Activated CD8-positive, alpha-beta memory T cell treated with anti-CD3 and anti-CD28 coated beads for 36 hours (primary cell): Measurements from ENCODE around the gene CNTRL. TPM values are rescaled to one million over a fixed set of nuclear protein-coding genes. Genes with fewer than 3 reads are reported as not detected.
"Not testable (repeated sequence)": the region's sequence is repeated elsewhere in the genome, so short reads cannot be mapped to it uniquely, and the experiment has no call there.

Source experiments
- CTCF ChIA-PET: fragments of 350-600 bp; sonication (Branson Sonifier 250); formaldehyde crosslinking; loops from one replicate; lab custom pipeline; 2021; ENCODE audit warnings: antibody characterized with exemption; lab: Charles Lee
- POLR2A ChIA-PET: fragments of 350-600 bp; sonication (Branson Sonifier 250); formaldehyde crosslinking; loops from one replicate; lab custom pipeline; 2021; ENCODE audit warnings: antibody characterized with exemption; lab: Charles Lee
- total RNA-seq, 2 experiments: library from RNA; stranded (reverse); gene quantifications; one replicate each; pipeline ENCODE4 v1.2.3, GENCODE V29; 2021

CNTRL gene
- total RNA-seq, 2 experiments from 2014 or later, result 57.0 to 59.0 TPM

- POLR2A ChIA-PET, result no interaction called here
- CTCF ChIA-PET, result interaction anchor here (1.6 kb wide), 1 partner anchor 203 kb away, joined by 4 read pairs; no protein-coding TSS in a partner anchor
These were observed 47.7 kb downstream of the CNTRL start for GRCh38 chr9:121122246-121123032.

DNA sequence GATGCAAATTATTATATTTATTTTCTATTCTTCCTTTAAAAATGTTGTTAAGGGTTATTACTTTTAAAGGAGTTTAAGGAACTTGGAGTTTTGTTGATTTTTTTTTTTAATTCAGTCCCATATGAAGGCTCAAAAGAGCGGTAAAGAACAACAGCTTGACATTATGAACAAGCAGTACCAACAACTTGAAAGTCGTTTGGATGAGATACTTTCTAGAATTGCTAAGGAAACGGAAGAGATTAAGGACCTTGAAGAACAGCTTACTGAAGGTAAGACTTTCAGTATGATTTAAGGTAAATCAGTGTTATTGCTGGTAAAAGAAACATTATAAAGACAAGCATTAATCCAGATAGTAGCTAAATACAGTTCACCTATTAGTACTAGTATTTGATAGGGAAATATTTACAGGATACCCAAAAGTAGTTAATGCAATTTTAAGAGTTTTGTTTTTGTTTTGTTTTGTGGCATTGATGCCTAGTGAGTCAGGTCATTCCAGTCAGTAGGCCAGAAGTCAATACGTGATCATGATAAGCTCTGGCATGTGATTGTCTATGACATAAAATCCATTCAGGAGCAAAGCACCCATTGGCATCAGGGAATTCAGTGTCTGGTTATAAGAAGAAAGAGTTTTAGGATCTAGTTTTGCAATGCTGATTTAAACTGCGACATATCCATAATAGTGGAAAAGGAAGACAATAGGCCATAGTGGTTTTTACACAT lies 49.2 kb downstream of the CNTRL start:
- POLR2A ChIA-PET, result interaction anchor here (0.7 kb wide), 1 partner anchor 58 kb away, joined by 4 read pairs; no protein-coding TSS in a partner anchor
- CTCF ChIA-PET, result no interaction called here

DNA sequence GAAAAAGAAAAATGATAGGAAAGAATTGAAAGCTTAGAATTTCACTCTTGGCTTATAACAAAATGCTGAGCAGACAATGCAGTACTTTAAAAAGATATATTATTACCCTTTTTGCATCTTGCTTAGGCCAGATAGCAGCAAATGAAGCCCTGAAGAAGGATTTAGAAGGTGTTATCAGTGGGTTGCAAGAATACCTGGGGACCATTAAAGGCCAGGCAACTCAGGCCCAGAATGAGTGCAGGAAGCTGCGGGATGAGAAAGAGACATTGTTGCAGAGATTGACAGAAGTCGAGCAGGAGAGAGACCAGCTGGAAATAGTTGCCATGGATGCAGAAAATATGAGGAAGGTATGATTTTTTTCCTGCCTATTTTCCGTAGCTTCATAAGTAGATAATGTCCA lies 50.8 kb downstream of the CNTRL start:
- ChIA-PET CTCF (no interaction called here), POLR2A (no interaction called here)

GRCh38 chr9:121129384-121129783 lies 54.6 kb downstream of the CNTRL start:
- CTCF ChIA-PET, result not testable (repeated sequence)

GRCh38 chr9:121133104-121133816 lies 58.5 kb downstream of the CNTRL start:
- POLR2A ChIA-PET, result no interaction called here

More at GRCh38 chr9:121129384-121129783, 54.6 kb downstream of the CNTRL start:
- POLR2A ChIA-PET, result not testable (repeated sequence)

DNA sequence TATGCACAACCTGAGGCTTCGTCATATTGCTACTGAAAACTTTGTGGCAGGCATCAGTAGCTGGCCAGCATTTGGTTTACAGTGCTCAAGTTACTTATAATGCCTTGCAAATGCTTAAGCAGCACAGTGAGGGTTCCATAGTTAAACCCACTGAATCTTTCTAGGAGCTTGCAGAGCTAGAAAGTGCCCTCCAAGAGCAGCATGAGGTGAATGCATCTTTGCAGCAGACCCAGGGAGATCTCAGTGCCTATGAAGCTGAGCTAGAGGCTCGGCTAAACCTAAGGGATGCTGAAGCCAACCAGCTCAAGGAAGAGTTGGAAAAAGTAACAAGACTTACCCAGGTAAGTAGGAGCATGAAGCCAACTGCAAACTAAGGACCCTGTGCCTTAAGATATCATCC lies 60.9 kb downstream of the CNTRL start:
- ChIA-PET CTCF (no interaction called here), POLR2A (no interaction called here)

More at GRCh38 chr9:121133104-121133816, 58.5 kb downstream of the CNTRL start:
- CTCF ChIA-PET, result no interaction called here

DNA sequence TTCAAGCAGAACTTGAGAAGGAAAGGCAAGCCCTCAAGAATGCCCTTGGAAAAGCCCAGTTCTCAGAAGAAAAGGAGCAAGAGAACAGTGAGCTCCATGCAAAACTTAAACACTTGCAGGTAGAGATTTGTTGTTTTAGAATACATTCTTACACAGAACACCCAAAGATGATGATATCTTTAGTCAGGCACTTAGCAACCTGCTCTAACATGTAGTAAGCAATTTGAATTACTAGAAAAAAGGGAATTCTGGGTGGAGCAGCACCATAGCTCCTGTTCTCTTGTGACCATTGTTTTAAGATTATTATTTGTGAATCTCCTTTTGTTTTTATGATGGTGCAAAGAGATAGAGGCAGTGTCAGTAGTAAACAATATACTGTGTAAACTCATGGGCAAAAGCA lies 63.8 kb downstream of the CNTRL start:
- POLR2A ChIA-PET, result no interaction called here
- CTCF ChIA-PET, result interaction anchor here (0.9 kb wide), 1 partner anchor 32 kb away, joined by 3 read pairs; no protein-coding TSS in a partner anchor

GRCh38 chr9:121138973-121139372 lies 64.2 kb downstream of the CNTRL start:
- POLR2A ChIA-PET, result no interaction called here
- CTCF ChIA-PET, result interaction anchor here (0.9 kb wide), 1 partner anchor 32 kb away, joined by 3 read pairs; no protein-coding TSS in a partner anchor

DNA sequence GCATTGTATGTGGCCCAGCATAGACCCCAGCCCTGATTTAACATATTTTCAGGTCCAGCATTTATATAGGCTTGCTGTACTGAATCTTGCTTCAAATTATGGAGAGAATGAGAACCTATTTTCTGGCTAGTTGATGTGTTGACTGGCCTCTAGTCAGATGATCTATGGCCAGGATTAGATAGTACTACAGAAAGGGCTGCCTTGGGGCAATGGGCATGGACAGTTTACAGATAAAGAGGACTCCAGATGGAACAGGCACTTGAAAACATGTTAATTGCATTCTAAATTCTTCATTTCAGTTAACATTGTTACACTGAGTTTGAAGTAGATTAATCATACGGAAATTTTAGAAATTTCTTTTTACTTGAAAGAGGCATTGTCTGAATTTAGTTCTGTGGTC lies 65.4 kb downstream of the CNTRL start:
- ChIA-PET CTCF (no interaction called here), POLR2A (no interaction called here)

- CTCF ChIA-PET, result no interaction called here
- POLR2A ChIA-PET, result no interaction called here
These were observed 66.6 kb downstream of the CNTRL start for GRCh38 chr9:121141306-121141705.

GRCh38 chr9:121141706-121142105 lies 67.0 kb downstream of the CNTRL start:
- POLR2A ChIA-PET, result no interaction called here
- CTCF ChIA-PET, result no interaction called here

DNA sequence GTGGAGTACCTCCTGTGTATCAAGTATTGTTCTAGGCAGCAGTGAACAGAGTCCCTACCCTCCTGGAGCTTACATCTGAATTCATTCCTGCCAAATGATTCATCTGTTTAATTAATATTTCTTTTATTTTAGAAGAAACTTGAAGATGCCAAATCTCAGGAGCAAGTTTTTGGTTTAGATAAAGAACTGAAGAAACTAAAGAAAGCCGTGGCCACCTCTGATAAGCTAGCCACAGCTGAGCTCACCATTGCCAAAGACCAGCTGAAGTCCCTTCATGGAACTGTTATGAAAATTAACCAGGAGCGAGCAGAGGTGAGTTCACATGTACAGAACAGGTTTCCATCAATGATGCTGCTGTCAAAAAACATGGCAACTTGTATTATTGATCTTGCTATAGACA lies 69.0 kb downstream of the CNTRL start:
- ChIA-PET POLR2A (no interaction called here), CTCF (no interaction called here)

DNA sequence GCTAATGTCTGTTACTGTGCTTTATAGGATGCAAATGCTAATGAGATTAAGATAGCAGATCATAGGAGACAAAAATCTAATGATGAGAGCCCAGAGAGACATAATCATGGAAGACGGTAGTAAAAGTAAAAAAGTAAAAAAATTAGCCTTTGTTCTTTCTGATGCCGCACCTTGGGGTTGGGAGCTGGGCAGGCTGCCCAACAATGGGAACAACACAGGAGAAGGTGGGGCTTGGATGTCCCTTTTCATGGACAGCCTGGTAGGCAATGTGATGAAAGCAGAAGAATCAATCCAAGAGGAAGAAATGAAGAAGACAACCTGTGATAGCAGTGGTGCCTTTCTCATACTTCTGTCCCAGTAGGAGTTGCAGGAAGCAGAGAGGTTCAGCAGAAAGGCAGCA lies 69.7 kb downstream of the CNTRL start:
- ChIA-PET CTCF (interaction anchor here (0.5 kb wide), 1 partner anchor 22 kb away, joined by 3 read pairs; no protein-coding TSS in a partner anchor), POLR2A (no interaction called here)

DNA sequence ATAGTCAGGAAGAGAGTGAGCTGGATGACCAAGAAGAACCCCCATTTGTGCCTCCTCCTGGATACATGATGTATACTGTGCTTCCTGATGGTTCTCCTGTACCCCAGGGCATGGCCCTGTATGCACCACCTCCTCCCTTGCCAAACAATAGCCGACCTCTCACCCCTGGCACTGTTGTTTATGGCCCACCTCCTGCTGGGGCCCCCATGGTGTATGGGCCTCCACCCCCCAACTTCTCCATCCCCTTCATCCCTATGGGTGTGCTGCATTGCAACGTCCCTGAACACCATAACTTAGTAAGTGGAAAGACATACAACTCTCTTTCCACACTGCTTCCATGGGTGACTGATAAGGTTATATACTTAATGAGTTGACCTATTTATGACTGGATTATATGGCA lies 75.4 kb downstream of the CNTRL start:
- ChIA-PET CTCF (no interaction called here), POLR2A (no interaction called here)

DNA sequence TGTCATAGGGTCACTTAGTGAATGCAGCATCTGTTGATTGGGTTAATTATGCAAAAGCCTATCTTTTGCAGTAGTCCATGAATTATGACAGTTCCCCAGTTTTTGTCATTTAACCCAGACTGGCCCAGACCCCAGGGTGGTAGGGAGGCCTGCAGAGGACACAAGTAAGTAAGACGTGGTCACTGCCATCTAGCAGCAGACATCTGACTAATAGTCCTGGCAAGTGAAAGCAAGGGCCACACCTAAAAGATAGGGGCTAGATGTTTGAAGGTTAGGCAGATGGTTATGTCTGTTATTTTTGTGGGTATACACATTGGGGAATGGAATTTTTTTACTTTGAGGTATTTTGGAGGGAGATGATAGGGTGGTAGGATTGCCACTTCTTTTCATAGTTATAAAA lies 78.9 kb downstream of the CNTRL start:
- POLR2A ChIA-PET, result no interaction called here
- CTCF ChIA-PET, result no interaction called here

DNA sequence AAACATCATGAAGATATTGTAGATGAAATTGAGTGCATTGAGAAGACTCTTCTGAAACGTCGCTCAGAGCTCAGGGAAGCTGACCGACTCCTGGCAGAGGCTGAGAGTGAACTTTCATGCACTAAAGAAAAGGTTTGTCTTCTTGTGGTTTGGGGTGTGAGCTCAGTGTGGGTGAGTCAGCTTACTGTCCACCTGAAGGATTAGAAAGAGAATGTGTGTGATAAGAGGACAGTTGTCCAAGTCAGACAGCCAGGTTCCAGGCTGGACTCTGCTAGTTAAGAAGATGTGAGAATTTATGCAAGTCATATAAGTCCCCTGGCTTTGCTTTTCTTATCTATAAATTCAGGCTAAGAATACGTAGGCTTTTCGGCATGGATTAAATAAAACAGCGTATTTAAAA lies 80.0 kb downstream of the CNTRL start:
- ChIA-PET CTCF (no interaction called here), POLR2A (no interaction called here)

DNA sequence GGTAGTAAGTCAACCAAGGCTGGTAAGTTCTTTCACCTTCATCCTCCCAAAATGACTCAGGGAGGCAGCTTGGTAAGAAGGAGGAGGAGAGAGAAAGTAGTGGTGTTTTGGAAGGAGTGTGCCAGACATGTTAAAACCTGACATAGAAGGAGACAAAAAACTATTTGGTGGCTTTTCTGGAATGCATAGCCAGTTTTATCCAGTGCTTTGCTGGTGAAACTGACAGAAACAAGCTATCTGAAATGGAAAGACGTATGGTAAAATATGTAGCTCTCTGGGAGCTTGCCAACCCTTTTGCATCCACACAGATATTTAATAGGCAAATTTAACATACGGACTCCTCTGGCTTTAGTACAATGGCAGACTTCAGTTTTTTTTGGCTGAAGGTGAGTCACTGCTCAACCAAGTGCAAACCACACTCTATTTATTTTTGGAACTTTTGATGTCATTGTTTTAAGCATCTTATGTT lies 81.5 kb downstream of the CNTRL start:
- POLR2A ChIA-PET, result no interaction called here
- CTCF ChIA-PET, result no interaction called here

GRCh38 chr9:121157939-121158338 lies 83.2 kb downstream of the CNTRL start:
- ChIA-PET POLR2A (no interaction called here), CTCF (no interaction called here)

- ChIA-PET CTCF (no interaction called here), POLR2A (no interaction called here)
These were observed 85.3 kb downstream of the CNTRL start for GRCh38 chr9:121160025-121160424.

GRCh38 chr9:121168052-121168451 lies 93.3 kb downstream of the CNTRL start:
- ChIA-PET POLR2A (no interaction called here), CTCF (no interaction called here)
